ENCODE measurements around the gene MTCH1.

DNA sequence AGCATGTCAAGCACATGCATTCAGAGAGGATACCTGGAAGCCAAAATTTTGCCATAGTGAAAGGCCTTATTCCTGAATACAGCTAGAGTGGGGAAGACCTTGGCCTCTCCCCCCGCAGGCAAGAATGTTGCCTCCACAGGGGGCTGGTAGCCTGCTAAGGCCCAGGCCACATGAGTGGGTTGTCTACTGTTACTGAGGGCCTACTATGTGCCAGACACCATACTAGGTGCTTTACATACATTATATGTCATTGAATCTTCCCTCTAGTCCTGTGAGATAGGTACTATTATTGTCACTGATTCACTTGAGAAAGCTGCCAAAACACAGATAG is 32.1 kb downstream of the MTCH1 start:
- no peak for TF ChIP-seq POLR2A (IDR thresholded peaks at IDR 0.05)
- TF ChIP-seq, protein P1, sequence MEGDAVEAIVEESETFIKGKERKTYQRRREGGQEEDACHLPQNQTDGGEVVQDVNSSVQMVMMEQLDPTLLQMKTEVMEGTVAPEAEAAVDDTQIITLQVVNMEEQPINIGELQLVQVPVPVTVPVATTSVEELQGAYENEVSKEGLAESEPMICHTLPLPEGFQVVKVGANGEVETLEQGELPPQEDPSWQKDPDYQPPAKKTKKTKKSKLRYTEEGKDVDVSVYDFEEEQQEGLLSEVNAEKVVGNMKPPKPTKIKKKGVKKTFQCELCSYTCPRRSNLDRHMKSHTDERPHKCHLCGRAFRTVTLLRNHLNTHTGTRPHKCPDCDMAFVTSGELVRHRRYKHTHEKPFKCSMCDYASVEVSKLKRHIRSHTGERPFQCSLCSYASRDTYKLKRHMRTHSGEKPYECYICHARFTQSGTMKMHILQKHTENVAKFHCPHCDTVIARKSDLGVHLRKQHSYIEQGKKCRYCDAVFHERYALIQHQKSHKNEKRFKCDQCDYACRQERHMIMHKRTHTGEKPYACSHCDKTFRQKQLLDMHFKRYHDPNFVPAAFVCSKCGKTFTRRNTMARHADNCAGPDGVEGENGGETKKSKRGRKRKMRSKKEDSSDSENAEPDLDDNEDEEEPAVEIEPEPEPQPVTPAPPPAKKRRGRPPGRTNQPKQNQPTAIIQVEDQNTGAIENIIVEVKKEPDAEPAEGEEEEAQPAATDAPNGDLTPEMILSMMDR (IDR thresholded peaks at IDR 0.05) = no peak
- no peak for TF ChIP-seq POLR2AphosphoS5 (IDR thresholded peaks at IDR 0.05)
- TF ChIP-seq EP300 (IDR thresholded peaks at IDR 0.05) = no peak
